Nucleus accumbens (tissue), 56 donors: ENCODE data around the gene SLC2A4.
"Not testable (repeated sequence)": the region's sequence is repeated elsewhere in the genome, so short reads cannot be mapped to it uniquely, and the experiment has no call there.

Experiments
- DNase-seq, 56 donors: peaks; one replicate each; lab custom pipeline; 2025; lab: John Stamatoyannopoulos, UW

The SLC2A4 gene

DNA sequence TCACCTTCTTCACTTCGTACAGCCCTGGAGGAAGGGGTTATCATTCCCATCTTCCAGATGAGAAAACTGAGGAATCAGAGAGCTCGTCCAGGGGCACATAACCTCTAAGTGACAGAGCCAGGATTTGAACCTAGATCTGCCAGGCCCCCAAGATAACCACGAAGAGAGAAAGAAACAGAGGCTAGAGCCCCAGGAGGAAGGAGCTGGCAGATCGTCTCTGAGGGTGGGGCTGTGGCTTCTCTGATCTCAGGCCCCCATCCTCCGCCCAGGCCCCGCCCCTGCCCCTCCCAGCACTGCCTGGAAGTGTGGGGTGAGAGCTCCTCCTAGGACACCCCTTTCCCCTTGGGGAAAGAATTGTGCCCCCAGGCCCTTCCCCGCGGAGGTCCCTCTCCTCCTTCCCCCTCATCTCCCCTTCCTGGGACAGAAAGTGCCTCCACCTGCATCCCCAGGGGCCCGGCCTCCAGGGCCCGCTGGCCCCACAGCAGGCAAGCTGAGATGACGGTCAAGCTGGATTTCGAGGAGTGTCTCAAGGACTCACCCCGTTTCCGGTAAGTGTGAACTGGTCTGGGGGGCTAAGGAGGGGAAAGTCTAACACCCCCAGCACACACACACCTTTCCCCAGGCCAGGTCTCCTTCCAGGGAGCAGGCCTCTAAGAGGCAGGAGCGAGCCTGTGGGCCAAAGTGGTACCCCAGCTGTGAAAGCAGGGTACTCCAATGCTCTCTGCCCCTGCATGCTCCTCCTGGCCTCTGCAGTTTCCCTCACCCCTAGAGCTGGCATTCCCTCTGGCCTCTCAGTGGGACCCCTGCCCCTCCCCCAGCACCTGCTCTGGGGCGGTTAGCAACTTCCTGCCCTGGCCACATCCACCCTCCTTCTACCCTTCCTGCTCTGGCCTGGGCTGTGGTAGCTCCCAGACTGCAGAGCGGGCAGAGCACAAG is 55.0 kb downstream of the SLC2A4 start, which contains the start of gene ACAP1:
TSS of gene ACAP1 (plus strand) at position 290 of the 936 bp plus-strand sequence. CDS start at position 496, 206 bp downstream.
- DNase-seq: no peak

DNA sequence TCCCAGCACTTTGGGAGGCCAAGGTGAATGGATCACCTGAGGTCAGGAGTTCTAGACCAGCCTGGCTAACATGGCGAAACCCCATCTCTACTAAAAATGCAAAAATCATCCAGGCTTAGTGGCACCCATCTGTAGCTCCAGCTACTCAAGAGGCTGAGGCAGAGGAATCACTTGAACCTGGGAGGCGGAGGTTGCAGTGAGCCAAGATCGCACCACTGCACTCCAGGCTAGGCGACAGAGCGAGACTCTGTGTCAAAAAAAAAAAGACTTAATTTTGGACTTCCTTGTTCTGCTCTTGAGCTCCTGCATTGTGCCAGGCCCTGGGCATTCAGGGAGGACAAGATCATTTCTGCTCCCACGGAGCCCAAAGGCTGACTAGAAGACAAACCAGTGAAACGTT is 56.1 kb downstream of the SLC2A4 start:
- not testable (repeated sequence) for DNase-seq
